Measurements from ENCODE around the gene CDA.

The CDA gene

DNA sequence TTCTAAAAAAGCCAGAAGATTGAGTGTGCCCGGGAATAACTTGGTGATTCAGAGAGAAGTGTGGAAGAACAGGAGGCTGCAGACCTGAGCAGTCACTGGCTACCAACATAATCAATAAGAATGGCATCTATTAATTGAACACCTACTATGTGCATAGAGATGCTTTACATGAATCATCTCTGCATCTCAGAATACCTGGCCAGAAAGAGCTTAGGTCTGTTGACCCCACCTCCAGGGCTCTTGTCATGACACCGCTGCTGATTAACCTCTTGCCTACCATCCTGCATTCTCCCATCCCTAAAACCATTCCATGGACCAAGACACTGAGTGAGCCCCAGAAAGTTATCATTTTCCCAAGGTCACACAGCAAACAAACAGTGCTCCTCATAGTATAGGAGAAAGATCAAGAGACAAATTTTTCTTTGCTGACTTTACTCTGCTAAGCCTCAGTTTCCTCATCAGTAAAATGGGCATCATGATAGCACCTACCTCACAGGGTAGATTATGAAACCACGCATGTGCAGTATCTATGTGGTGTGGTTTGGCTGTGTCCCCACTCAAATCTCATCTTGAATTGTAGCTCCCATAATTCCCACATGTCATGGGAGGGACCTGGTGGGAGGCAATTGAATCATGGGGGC, 28.1 kb downstream of the CDA start:
- Histone ChIP-seq H3K4me2 (ENCODE audit: low read depth, low read length, poor library complexity, severe bottlenecking) (no peak overlapping the region), H2AFZ (ENCODE audit: low read depth, low read length, severe bottlenecking) (no peak overlapping the region), H3K4me3 (ENCODE audit: insufficient read depth, low read length, poor library complexity, severe bottlenecking) (no peak overlapping the region), H4K20me1 (ENCODE audit: low read depth, low read length) (no peaks in the 10 kb centered on the region), H3K36me3 (ENCODE audit: low read length) (no peaks in the 10 kb centered on the region), H3K27me3 (ENCODE audit: low read length) (no peaks in the 10 kb centered on the region), H3K9ac (ENCODE audit: low read length) (no peak overlapping the region), H3K27ac (ENCODE audit: low read depth, low read length) (no peak overlapping the region), H3K9me2 (replicated peaks; ENCODE audit: insufficient read depth, low read length) (no peaks in the 10 kb centered on the region), H3F3A (ENCODE audit: insufficient read depth) (no peaks in the 10 kb centered on the region), H3K9me3 (ENCODE audit: insufficient read depth, low read length) (no peaks in the 10 kb centered on the region), H3K79me2 (ENCODE audit: insufficient read depth, low read length) (no peaks in the 10 kb centered on the region)
- TF ChIP-seq EZH2phosphoT487 (conservative IDR thresholded peaks at IDR 0.05; ENCODE audit: low read length) = no peak
- TF ChIP-seq, protein P1, sequence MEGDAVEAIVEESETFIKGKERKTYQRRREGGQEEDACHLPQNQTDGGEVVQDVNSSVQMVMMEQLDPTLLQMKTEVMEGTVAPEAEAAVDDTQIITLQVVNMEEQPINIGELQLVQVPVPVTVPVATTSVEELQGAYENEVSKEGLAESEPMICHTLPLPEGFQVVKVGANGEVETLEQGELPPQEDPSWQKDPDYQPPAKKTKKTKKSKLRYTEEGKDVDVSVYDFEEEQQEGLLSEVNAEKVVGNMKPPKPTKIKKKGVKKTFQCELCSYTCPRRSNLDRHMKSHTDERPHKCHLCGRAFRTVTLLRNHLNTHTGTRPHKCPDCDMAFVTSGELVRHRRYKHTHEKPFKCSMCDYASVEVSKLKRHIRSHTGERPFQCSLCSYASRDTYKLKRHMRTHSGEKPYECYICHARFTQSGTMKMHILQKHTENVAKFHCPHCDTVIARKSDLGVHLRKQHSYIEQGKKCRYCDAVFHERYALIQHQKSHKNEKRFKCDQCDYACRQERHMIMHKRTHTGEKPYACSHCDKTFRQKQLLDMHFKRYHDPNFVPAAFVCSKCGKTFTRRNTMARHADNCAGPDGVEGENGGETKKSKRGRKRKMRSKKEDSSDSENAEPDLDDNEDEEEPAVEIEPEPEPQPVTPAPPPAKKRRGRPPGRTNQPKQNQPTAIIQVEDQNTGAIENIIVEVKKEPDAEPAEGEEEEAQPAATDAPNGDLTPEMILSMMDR (IDR thresholded peaks at IDR 0.05; ENCODE audit: insufficient read depth, low read length, poor library complexity, severe bottlenecking) = no peak

DNA sequence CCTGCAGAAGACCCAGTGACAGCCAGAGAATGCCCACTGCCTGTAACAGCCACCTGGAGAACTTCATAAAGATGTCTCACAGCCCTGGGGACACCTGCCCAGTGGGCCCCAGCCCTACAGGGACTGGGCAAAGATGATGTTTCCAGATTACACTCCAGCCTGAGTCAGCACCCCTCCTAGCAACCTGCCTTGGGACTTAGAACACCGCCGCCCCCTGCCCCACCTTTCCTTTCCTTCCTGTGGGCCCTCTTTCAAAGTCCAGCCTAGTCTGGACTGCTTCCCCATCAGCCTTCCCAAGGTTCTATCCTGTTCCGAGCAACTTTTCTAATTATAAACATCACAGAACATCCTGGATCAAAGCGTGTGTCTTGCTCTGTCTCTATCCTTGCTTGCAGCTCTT, 29.7 kb downstream of the CDA start:
- Histone ChIP-seq H3K4me3 (ENCODE audit: insufficient read depth, low read length, poor library complexity, severe bottlenecking) (no peak overlapping the region), H3K4me2 (ENCODE audit: low read depth, low read length, poor library complexity, severe bottlenecking) (no peak overlapping the region), H3K9me2 (replicated peaks; ENCODE audit: insufficient read depth, low read length) (no peaks in the 10 kb centered on the region), H3K27me3 (ENCODE audit: low read length) (no peaks in the 10 kb centered on the region), H3K27ac (ENCODE audit: low read depth, low read length) (no peak overlapping the region), H3K36me3 (ENCODE audit: low read length) (no peaks in the 10 kb centered on the region), H3K79me2 (ENCODE audit: insufficient read depth, low read length) (no peaks in the 10 kb centered on the region), H4K20me1 (ENCODE audit: low read depth, low read length) (no peaks in the 10 kb centered on the region), H3K9ac (ENCODE audit: low read length) (no peak overlapping the region), H2AFZ (ENCODE audit: low read depth, low read length, severe bottlenecking) (no peak overlapping the region), H3K9me3 (ENCODE audit: insufficient read depth, low read length) (no peaks in the 10 kb centered on the region), H3F3A (ENCODE audit: insufficient read depth) (no peaks in the 10 kb centered on the region)
- TF ChIP-seq EZH2phosphoT487 (conservative IDR thresholded peaks at IDR 0.05; ENCODE audit: low read length) = no peak
- TF ChIP-seq, protein P1 (IDR thresholded peaks at IDR 0.05; ENCODE audit: insufficient read depth, low read length, poor library complexity, severe bottlenecking) = no peak

DNA sequence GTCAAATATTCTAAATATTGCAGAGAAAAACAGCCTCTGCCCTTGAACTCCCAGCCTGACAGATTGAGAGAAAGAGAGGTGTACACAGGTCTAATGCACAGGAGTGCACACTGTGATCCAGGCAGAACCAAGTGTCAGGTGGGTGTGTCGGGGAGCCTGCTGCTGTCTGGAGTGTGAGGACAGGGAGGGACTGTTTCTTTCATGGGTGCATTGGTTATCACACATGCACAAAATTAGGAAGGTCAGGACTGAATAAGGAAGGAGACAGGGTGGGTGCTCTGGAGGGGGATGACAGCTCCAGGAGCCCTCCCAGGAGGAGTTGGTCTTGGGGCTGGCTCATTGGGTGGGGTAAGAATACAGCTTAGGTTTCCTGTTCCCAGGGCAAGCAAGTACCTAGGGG, 31.1 kb downstream of the CDA start:
- Histone ChIP-seq H3K9me3 (ENCODE audit: insufficient read depth, low read length) (no peaks in the 10 kb centered on the region), H3F3A (ENCODE audit: insufficient read depth) (no peaks in the 10 kb centered on the region), H3K27ac (ENCODE audit: low read depth, low read length) (no peak overlapping the region), H2AFZ (ENCODE audit: low read depth, low read length, severe bottlenecking) (no peak overlapping the region), H3K9me2 (replicated peaks; ENCODE audit: insufficient read depth, low read length) (no peaks in the 10 kb centered on the region), H3K27me3 (ENCODE audit: low read length) (no peaks in the 10 kb centered on the region), H3K4me3 (ENCODE audit: insufficient read depth, low read length, poor library complexity, severe bottlenecking) (no peak overlapping the region), H4K20me1 (ENCODE audit: low read depth, low read length) (no peaks in the 10 kb centered on the region), H3K79me2 (ENCODE audit: insufficient read depth, low read length) (no peaks in the 10 kb centered on the region), H3K4me2 (ENCODE audit: low read depth, low read length, poor library complexity, severe bottlenecking) (no peak overlapping the region), H3K36me3 (ENCODE audit: low read length) (no peaks in the 10 kb centered on the region), H3K9ac (ENCODE audit: low read length) (no peak overlapping the region)
- TF ChIP-seq EZH2phosphoT487 (conservative IDR thresholded peaks at IDR 0.05; ENCODE audit: low read length) = no peak
- TF ChIP-seq, protein P1 (IDR thresholded peaks at IDR 0.05; ENCODE audit: insufficient read depth, low read length, poor library complexity, severe bottlenecking) = no peak

Measured in SU-DHL-6 (cell line).